Left colon (tissue), 2 donors: ENCODE measurements around the gene MBD3L1. TPM values are rescaled to one million over a fixed set of nuclear protein-coding genes. Genes with fewer than 3 reads are reported as not detected.

Experiments used
- ATAC-seq: fragments of 200-7000 bp; cut with Tn5 transposase; one replicate; pipeline ENCODE4 v1.9.1; 2020; ENCODE audit warnings: mild to moderate bottlenecking, moderate library complexity
- DNase-seq, 2 donors: peaks; one replicate each; pipeline ENCODE4 v3.0.0-alpha.2; 2020
- intact Hi-C, 2 donors: fragments of 100-400 bp; cut with DNase I in 1 of 2; cut with micrococcal nuclease in 1 of 2; formaldehyde crosslinking; loops; one replicate each; pipeline versions ENCODE4 v1.11.2 to v1.14.0; 2022; cut with DNase I, micrococcal nuclease
- total RNA-seq, 2 donors: library from RNA; stranded (reverse); fragmentation: NEBNext Ultra II Directional; extraction: Animal tissue kit (Norgen Biotek cat#: 25700); gene quantifications; one replicate each; pipeline ENCODE4 v1.2.1, GENCODE V29; 2021
- donor health status: DM: no; HTN: no; CAD: no.
- donor health status: DM: yes; HTN: yes; CAD: no.

The MBD3L1 gene
- total RNA-seq, 2 donors from 2014 or later = not detected

DNA sequence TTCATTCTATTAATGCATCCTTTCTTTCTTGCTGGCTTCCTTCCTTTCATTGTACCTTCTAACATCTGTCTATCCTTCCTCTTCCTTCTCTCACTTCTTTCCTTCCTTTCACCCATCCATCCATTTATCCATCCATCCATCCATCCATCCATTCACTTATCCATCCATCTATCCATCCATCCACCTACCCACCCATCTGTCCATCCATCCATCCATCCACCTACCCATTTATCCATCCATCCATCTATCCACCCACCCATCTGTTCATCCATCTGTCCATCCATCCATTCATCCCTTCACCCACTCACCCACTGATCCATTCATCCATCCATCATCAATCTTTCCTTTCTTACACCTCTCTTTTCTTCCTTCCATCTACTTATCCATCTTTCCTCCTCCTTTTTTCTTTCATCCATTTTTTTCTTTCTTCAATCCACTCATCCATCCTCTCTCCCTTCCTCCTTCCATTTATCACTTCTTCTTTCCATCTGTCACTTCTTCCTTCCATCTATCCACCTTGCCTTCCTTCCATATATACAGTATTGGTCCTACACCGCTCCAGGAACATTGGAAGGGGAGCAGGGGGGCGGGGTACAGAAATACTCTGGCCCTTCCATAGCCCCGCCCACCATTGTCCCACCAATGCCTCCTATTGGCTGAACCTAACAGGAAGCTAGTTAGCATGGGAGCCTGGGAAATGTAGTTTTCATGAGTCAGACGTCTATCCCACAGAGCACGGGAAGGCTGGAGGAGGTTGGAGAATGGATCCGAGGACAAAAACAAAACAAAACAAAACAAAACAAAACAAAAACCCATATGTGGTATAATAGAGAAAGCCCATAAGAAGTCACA is 45.9 kb downstream of the MBD3L1 start:
- ATAC-seq (no peak), DNase-seq (no peak)
- intact Hi-C loops = no loop called here

GRCh38 chr19:8880868-8881488 is 48.8 kb downstream of the MBD3L1 start:
- intact Hi-C loops = no loop called here
- no peak for DNase-seq
- no peak for ATAC-seq

GRCh38 chr19:8881512-8881911 is 49.3 kb downstream of the MBD3L1 start:
- ATAC-seq = no peak
- intact Hi-C loops = no loop called here

GRCh38 chr19:8884416-8884815 is 52.2 kb downstream of the MBD3L1 start:
- intact Hi-C loops = no loop called here
- no peak for DNase-seq
- no peak for ATAC-seq

More at GRCh38 chr19:8881512-8881911, 49.3 kb downstream of the MBD3L1 start:
- DNase-seq = no peak

DNA sequence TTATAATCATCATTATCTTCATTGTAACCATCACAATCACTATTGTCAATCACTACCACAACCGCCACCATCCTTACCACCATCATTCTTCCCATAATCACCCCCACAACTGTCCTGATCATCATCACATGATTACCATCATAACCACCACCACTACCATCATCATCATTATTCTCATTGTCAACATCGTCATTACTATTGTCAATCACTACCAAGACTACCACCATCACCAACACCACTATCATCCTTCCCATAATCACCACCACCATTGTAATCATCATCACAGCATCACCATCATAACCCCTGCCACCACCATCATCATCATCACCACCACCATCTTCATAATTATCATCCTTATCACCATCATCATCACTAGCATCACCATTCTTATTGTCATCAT is 55.2 kb downstream of the MBD3L1 start:
- no peak for DNase-seq
- no peak for ATAC-seq
- intact Hi-C loops = no loop called here

DNA sequence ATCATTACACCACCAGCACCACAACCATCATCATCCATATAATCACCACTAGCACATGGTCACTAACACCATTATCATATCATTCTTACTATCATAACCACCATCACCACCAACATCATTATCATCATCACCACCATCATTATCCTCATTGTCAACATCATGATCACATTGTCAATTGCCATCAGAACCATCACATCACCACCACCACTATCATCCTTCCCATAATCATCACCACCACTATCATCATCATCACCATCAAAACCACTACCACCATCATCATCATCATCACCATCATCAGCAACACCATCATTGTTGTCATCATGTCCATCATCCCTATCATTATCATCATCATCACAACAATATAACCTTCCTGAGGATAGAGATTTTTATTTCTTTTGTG is 58.1 kb downstream of the MBD3L1 start:
- ATAC-seq = no peak
- intact Hi-C loops = no loop called here

More for the DNA sequence above, 58.1 kb downstream of the MBD3L1 start:
- no peak for DNase-seq

Other genes starting within 250 kb of the MBD3L1 start
- gene ADAMTS10, start 221.7 kb upstream of the MBD3L1 start, total RNA-seq = 1 to 10 TPM; 4.2 to 8.9 TPM
- gene NFILZ, start 201.7 kb upstream of the MBD3L1 start, total RNA-seq = not detected
- not detected for gene ACTL9, start 133.6 kb upstream of the MBD3L1 start, total RNA-seq
- gene OR2Z1, start 110.7 kb upstream of the MBD3L1 start, total RNA-seq = not detected
- gene ZNF558, start 73 bp upstream of the MBD3L1 start, total RNA-seq = 10 to 100 TPM; 17.2 to 18.3 TPM
- under 1 TPM; under 0.01 to 0.03 TPM for gene MUC16, start 178.0 kb downstream of the MBD3L1 start, total RNA-seq